MM.1S (cell line): ENCODE data around the gene AKR7A3.

Experiments
- DNase-seq: peaks from one replicate; pipeline ENCODE4 v3.0.0-alpha.2; 2015
- H2AFZ ChIP-seq: fragments of 300-600 bp; sonication (generic); 2 replicates; pipeline ENCODE4 v1.6.0; 2016; ENCODE audit warnings: antibody characterized with exemption, low read length
- H3F3A ChIP-seq: fragments of 300-600 bp; sonication (generic); 2 replicates; pipeline ENCODE4 v1.6.1; 2016; ENCODE audit warnings: mild to moderate bottlenecking, antibody characterized with exemption, low read length, moderate library complexity, mixed read lengths; ENCODE audit not compliant: insufficient read depth
- H3K27ac ChIP-seq: fragments of 300-600 bp; sonication (generic); 2 replicates; pipeline ENCODE4 v1.5.1; 2016; ENCODE audit warnings: mild to moderate bottlenecking, low read length
- H3K27me3 ChIP-seq: fragments of 300-600 bp; sonication (generic); replicated peaks from 2 replicates; pipeline ENCODE4 v1.6.0; 2016; ENCODE audit warnings: low read length; ENCODE audit not compliant: insufficient read depth
- H3K36me3 ChIP-seq: fragments of 300-600 bp; sonication (generic); replicated peaks from 2 replicates; pipeline ENCODE4 v1.6.1; 2016; ENCODE audit warnings: mild to moderate bottlenecking, low read length, mixed read lengths; ENCODE audit not compliant: insufficient read depth
- H3K4me1 ChIP-seq: fragments of 300-600 bp; sonication (generic); 2 replicates; pipeline ENCODE4 v1.6.1; 2016; ENCODE audit warnings: low read length, mixed read lengths
- H3K4me2 ChIP-seq: fragments of 300-600 bp; sonication (generic); 2 replicates; pipeline ENCODE4 v1.6.0; 2016; ENCODE audit warnings: low read depth, low read length
- H3K4me3 ChIP-seq: fragments of 300-600 bp; sonication (generic); 2 replicates; pipeline ENCODE4 v1.5.1; 2016; ENCODE audit warnings: low read length, mixed read lengths
- H3K79me2 ChIP-seq: fragments of 300-600 bp; sonication (generic); 2 replicates; pipeline ENCODE4 v1.6.1; 2016; ENCODE audit warnings: mixed run types, low read length, mixed read lengths
- H3K9ac ChIP-seq: fragments of 300-600 bp; sonication (generic); 2 replicates; pipeline ENCODE4 v1.6.1; 2016; ENCODE audit warnings: low read length, mixed read lengths
- H3K9me2 ChIP-seq: fragments of 300-600 bp; sonication (generic); replicated peaks from 2 replicates; pipeline ENCODE4 v1.6.1; 2016; ENCODE audit warnings: mild to moderate bottlenecking, low read length, mixed read lengths; ENCODE audit not compliant: insufficient read depth
- H3K9me3 ChIP-seq: fragments of 300-600 bp; sonication (generic); replicated peaks from 2 replicates; pipeline ENCODE4 v1.6.1; 2016; ENCODE audit warnings: mild to moderate bottlenecking, low read length, mixed read lengths; ENCODE audit not compliant: insufficient read depth
- H4K20me1 ChIP-seq: fragments of 300-600 bp; sonication (generic); 2 replicates; pipeline ENCODE4 v1.6.1; 2016; ENCODE audit warnings: mild to moderate bottlenecking, low read length, moderate library complexity, mixed read lengths; ENCODE audit not compliant: insufficient read depth
- EZH2 ChIP-seq: fragments of 300-600 bp; sonication (generic); optimal IDR thresholded peaks from 2 replicates; pipeline ENCODE3; 2017; ENCODE audit warnings: low read depth, mild to moderate bottlenecking, antibody characterized with exemption, low read length, mixed read lengths
- EZH2phosphoT487 ChIP-seq: fragments of 300-600 bp; sonication (generic); IDR thresholded peaks from 2 replicates; pipeline ENCODE4 v1.6.1; 2018; ENCODE audit warnings: antibody characterized with exemption, low read length
- TF ChIP-seq, protein P1 (sequence below): fragments of 300-600 bp; sonication (generic); IDR thresholded peaks from 2 replicates; pipeline ENCODE4 v1.5.1; 2016; ENCODE audit warnings: antibody characterized with exemption, low read length, mixed read lengths

Gene AKR7A3

DNA sequence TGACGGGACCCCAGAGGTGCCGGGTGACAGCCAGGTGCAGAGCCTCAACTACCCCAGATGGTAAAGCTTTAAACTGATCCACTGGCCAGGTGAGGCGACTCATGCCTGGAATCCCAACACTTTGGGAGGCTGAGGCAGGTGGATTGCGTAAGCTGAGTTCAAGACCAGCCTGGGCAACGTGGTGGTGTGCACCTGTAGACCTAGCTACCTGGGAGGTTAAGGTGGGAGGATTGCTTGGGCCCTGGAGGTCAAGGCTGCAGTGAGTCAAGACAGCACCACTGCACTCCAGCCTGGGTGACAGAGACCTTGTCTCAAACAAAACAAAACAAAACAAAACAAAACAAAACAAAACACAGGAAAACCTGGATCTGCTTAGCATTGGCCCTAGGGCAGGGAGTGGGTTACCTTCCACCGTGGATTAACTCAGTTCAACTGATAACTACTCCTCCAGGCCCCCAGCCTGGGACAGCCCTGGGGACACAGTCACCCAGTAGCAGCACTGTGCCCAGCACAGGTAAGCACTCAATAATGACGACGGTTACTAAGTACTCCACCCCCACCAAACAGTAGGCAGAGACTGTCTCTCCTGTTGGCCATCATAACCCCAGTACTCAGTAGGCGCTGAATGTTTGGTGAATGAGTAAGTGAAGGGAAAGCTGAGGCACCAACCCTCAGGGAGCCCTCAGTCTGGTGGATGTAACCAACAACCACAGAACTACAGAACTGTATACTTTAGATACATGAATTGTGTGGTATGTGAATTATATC, 45.2 kb upstream of the AKR7A3 start:
- Histone ChIP-seq H3K79me2 (no peaks in the 10 kb centered on the region), H3K27me3 (no peaks in the 10 kb centered on the region), H3K27ac (no peak overlapping the region), H3K9me3 (no peaks in the 10 kb centered on the region), H3K9me2 (no peaks in the 10 kb centered on the region), H3K4me3 (no peak overlapping the region), H3K36me3 (no peaks in the 10 kb centered on the region), H3K4me2 (no peak overlapping the region), H3K9ac (no peak overlapping the region), H2AFZ (no peak overlapping the region), H4K20me1 (no peaks in the 10 kb centered on the region), H3F3A (no peaks in the 10 kb centered on the region), H3K4me1 (no peaks in the 10 kb centered on the region)
- TF ChIP-seq EZH2phosphoT487 = no peak
- TF ChIP-seq, protein P1, sequence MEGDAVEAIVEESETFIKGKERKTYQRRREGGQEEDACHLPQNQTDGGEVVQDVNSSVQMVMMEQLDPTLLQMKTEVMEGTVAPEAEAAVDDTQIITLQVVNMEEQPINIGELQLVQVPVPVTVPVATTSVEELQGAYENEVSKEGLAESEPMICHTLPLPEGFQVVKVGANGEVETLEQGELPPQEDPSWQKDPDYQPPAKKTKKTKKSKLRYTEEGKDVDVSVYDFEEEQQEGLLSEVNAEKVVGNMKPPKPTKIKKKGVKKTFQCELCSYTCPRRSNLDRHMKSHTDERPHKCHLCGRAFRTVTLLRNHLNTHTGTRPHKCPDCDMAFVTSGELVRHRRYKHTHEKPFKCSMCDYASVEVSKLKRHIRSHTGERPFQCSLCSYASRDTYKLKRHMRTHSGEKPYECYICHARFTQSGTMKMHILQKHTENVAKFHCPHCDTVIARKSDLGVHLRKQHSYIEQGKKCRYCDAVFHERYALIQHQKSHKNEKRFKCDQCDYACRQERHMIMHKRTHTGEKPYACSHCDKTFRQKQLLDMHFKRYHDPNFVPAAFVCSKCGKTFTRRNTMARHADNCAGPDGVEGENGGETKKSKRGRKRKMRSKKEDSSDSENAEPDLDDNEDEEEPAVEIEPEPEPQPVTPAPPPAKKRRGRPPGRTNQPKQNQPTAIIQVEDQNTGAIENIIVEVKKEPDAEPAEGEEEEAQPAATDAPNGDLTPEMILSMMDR = no peak
- TF ChIP-seq EZH2 = no peak
- DNase-seq = no peak

DNA sequence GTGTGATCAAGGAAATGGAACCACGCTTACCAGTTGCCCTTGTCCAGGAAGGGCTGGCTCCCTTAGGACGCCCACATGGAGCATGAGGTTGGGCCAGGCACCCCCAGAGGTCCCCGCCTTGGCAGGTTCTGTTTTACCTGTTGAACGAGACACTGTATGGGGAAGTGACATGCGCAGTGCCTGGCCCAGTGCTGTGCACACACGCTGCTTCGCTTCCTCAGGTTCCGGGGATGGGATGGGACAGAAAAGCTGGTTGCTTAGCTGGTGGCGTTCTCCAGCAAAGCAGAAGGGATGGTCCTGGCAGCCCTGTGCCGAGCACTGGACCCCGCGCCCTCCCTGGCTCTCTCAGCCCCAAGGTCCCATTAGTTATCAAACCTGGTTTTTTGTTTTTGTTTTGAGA, 44.3 kb upstream of the AKR7A3 start:
- no peaks in the 10 kb centered on the region for H3K4me1 ChIP-seq
- no peak for DNase-seq
- H3K27ac ChIP-seq = no peak overlapping the region
- no peak for TF ChIP-seq EZH2phosphoT487
- TF ChIP-seq, protein P1 = no peak
- TF ChIP-seq EZH2 = no peak
- no peaks in the 10 kb centered on the region for H3K79me2 ChIP-seq
- no peaks in the 10 kb centered on the region for H4K20me1 ChIP-seq
- no peaks in the 10 kb centered on the region for H3K27me3 ChIP-seq
- no peak overlapping the region for H3K4me3 ChIP-seq
- H2AFZ ChIP-seq = no peak overlapping the region
- no peaks in the 10 kb centered on the region for H3K9me2 ChIP-seq
- H3K4me2 ChIP-seq = no peak overlapping the region
- H3K9me3 ChIP-seq = no peaks in the 10 kb centered on the region
- no peak overlapping the region for H3K9ac ChIP-seq
- H3F3A ChIP-seq = no peaks in the 10 kb centered on the region
- no peaks in the 10 kb centered on the region for H3K36me3 ChIP-seq

DNA sequence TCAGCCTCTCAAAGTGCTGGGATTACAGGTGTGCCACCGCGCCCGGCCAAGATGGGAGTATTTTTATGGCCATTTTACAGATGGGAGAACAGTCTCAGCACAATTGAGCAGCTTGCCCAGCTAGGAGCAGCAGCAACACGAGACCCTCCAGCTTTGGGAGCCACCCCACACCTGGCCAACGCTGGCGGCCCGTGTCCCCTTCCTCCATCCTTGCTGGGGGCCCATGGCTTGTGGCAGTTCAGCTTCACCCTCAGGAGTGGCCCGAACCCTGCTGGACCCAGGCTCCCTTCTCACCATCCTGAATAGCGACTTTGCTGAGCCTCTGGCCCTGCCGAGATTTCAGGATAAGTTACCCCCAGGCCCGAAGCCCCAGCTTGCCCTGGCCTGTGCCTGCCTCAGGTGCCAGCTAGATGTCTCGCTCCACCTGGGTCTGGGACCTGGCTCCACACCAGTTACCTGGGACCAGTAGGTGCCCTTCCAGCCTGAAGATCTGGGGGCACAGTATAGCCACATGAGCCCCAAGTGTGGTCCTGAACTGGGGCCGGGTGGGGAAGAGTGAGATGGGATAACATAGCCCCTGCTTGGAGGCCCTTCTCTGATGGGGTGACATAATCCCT, 42.8 kb upstream of the AKR7A3 start:
- no peak overlapping the region for H3K4me2 ChIP-seq
- no peak overlapping the region for H3K9ac ChIP-seq
- no peaks in the 10 kb centered on the region for H3K9me2 ChIP-seq
- H3F3A ChIP-seq = no peaks in the 10 kb centered on the region
- no peaks in the 10 kb centered on the region for H4K20me1 ChIP-seq
- H3K4me1 ChIP-seq = no peaks in the 10 kb centered on the region
- no peak overlapping the region for H3K27ac ChIP-seq
- no peaks in the 10 kb centered on the region for H3K36me3 ChIP-seq
- no peaks in the 10 kb centered on the region for H3K9me3 ChIP-seq
- TF ChIP-seq, protein P1 = no peak
- TF ChIP-seq EZH2phosphoT487 (no peak), EZH2 (no peak)
- no peak for DNase-seq
- no peak overlapping the region for H2AFZ ChIP-seq
- no peaks in the 10 kb centered on the region for H3K79me2 ChIP-seq
- no peak overlapping the region for H3K4me3 ChIP-seq
- H3K27me3 ChIP-seq = no peaks in the 10 kb centered on the region
